Cardiac fibroblast (primary cell): Measurements from ENCODE around the gene MEIS1.

Experiments used
- DNase-seq, 2 donors: peaks; one replicate each; pipeline versions ENCODE4 v3.0.0 to v3.0.0-alpha.2; 2010; ENCODE audit warnings: low read depth in 2 of 2
- H3K4me3 ChIP-seq, 2 donors: replicated peaks in 1 of 2; 1 replicate in 1 of 2; 2 replicates in 1 of 2; pipeline ENCODE4 v1.5.1; 2011; ENCODE audit warnings: low read depth in 2 of 2, low read length in 2 of 2, mild to moderate bottlenecking in 2 of 2, moderate library complexity in 1 of 2
- CTCF ChIP-seq: IDR thresholded peaks from one replicate; pipeline ENCODE4 v1.5.1; 2011; ENCODE audit warnings: low read depth, mild to moderate bottlenecking, low read length, inconsistent platforms

Gene MEIS1

GRCh38 chr2:66469214-66469902 is 34.4 kb downstream of the MEIS1 start:
- no peak overlapping the region for H3K4me3 ChIP-seq
- no peak for TF ChIP-seq CTCF
- DNase-seq: no peak

GRCh38 chr2:66470199-66470598 is 35.3 kb downstream of the MEIS1 start:
- no peak for DNase-seq

GRCh38 chr2:66472225-66472843 is 37.4 kb downstream of the MEIS1 start:
- no peak overlapping the region for H3K4me3 ChIP-seq
- no peak for TF ChIP-seq CTCF
- no peak for DNase-seq

More at GRCh38 chr2:66470199-66470598, 35.3 kb downstream of the MEIS1 start:
- no peak overlapping the region for H3K4me3 ChIP-seq
- TF ChIP-seq CTCF: no peak

GRCh38 chr2:66477135-66477842 is 42.4 kb downstream of the MEIS1 start:
- H3K4me3 ChIP-seq: no peak overlapping the region
- no peak for TF ChIP-seq CTCF
- DNase-seq: peak in 1 of 2 donors; percentile 26

- peak in 1 of 2 donors; percentile 66 for DNase-seq
- TF ChIP-seq CTCF: no peak
- H3K4me3 ChIP-seq: no peak overlapping the region
Measured at GRCh38 chr2:66478299-66478698, 43.4 kb downstream of the MEIS1 start.

- no peak for TF ChIP-seq CTCF
- DNase-seq: no peak
- H3K4me3 ChIP-seq: no peak overlapping the region
Measured at GRCh38 chr2:66478731-66479316, 43.9 kb downstream of the MEIS1 start.
